NCI-H2171 treated with DMSO at 0.1 percent for 48 hours (cell line): ENCODE measurements around the gene HIVEP3.
"Not testable (repeated sequence)": the region's sequence is repeated elsewhere in the genome, so short reads cannot be mapped to it uniquely, and the experiment has no call there.

Experiments used
- DNase-seq: peaks from one replicate; lab custom pipeline; 2025; lab: John Stamatoyannopoulos, UW

HIVEP3 gene

GRCh38 chr1:41712081-41712480 lies 206.6 kb downstream of the HIVEP3 start:
- no peak for DNase-seq

- no peak for DNase-seq
Observed at GRCh38 chr1:41711581-41711980, 207.1 kb downstream of the HIVEP3 start.

GRCh38 chr1:41710980-41711379 lies 207.7 kb downstream of the HIVEP3 start:
- no peak for DNase-seq

GRCh38 chr1:41709873-41710272 lies 208.8 kb downstream of the HIVEP3 start:
- no peak for DNase-seq

- DNase-seq: no peak
Observed at GRCh38 chr1:41709331-41709730, 209.4 kb downstream of the HIVEP3 start.

- no peak for DNase-seq
Observed at GRCh38 chr1:41708332-41708731, 210.4 kb downstream of the HIVEP3 start.

GRCh38 chr1:41707793-41708192 lies 210.9 kb downstream of the HIVEP3 start:
- no peak for DNase-seq

GRCh38 chr1:41705798-41706197 lies 212.9 kb downstream of the HIVEP3 start:
- DNase-seq: no peak

- peak; percentile 92 for DNase-seq
Observed at GRCh38 chr1:41704196-41704595, 214.5 kb downstream of the HIVEP3 start.

GRCh38 chr1:41702771-41703170 lies 216.0 kb downstream of the HIVEP3 start:
- DNase-seq: no peak

- DNase-seq: no peak
Observed at GRCh38 chr1:41700986-41701535, 217.7 kb downstream of the HIVEP3 start.

GRCh38 chr1:41700581-41700980 lies 218.1 kb downstream of the HIVEP3 start:
- peak; percentile 62 for DNase-seq

GRCh38 chr1:41699861-41700248 lies 218.9 kb downstream of the HIVEP3 start:
- no peak for DNase-seq

- DNase-seq: no peak
Observed at GRCh38 chr1:41698916-41699860, 219.5 kb downstream of the HIVEP3 start.

GRCh38 chr1:41696381-41696780 lies 222.3 kb downstream of the HIVEP3 start:
- peak; percentile 92 for DNase-seq

- DNase-seq: peak; percentile 39
Observed at GRCh38 chr1:41695118-41695745, 223.5 kb downstream of the HIVEP3 start.

GRCh38 chr1:41691966-41692365 lies 226.8 kb downstream of the HIVEP3 start:
- not testable (repeated sequence) for DNase-seq

GRCh38 chr1:41691424-41691823 lies 227.3 kb downstream of the HIVEP3 start:
- DNase-seq: no peak

GRCh38 chr1:41690331-41690730 lies 228.4 kb downstream of the HIVEP3 start:
- DNase-seq: no peak

GRCh38 chr1:41689558-41689981 lies 229.2 kb downstream of the HIVEP3 start:
- DNase-seq: no peak

GRCh38 chr1:41689139-41689538 lies 229.6 kb downstream of the HIVEP3 start:
- no peak for DNase-seq

- DNase-seq: no peak
Observed at GRCh38 chr1:41687007-41687406, 231.7 kb downstream of the HIVEP3 start.
